Fibroblast of lung (primary cell): ENCODE data around the gene TPD52L2.

Experiments
- EZH2 ChIP-seq: IDR thresholded peaks from 2 replicates; pipeline ENCODE4 v1.5.1; 2012; ENCODE audit warnings: low read length, control low read depth, mild to moderate bottlenecking; ENCODE audit errors: missing control alignments
- TF ChIP-seq, protein P1 (sequence below), 2 donors: IDR thresholded peaks in 1 of 2; conservative IDR thresholded peaks in 1 of 2; 1 replicate in 1 of 2; 2 replicates in 1 of 2; pipeline ENCODE4 v1.5.1; 2011 to 2012; ENCODE audit warnings: low read length in 2 of 2, control low read depth in 1 of 2, inconsistent platforms in 1 of 2, low read depth in 1 of 2, mild to moderate bottlenecking in 1 of 2

- TF ChIP-seq, protein P1, sequence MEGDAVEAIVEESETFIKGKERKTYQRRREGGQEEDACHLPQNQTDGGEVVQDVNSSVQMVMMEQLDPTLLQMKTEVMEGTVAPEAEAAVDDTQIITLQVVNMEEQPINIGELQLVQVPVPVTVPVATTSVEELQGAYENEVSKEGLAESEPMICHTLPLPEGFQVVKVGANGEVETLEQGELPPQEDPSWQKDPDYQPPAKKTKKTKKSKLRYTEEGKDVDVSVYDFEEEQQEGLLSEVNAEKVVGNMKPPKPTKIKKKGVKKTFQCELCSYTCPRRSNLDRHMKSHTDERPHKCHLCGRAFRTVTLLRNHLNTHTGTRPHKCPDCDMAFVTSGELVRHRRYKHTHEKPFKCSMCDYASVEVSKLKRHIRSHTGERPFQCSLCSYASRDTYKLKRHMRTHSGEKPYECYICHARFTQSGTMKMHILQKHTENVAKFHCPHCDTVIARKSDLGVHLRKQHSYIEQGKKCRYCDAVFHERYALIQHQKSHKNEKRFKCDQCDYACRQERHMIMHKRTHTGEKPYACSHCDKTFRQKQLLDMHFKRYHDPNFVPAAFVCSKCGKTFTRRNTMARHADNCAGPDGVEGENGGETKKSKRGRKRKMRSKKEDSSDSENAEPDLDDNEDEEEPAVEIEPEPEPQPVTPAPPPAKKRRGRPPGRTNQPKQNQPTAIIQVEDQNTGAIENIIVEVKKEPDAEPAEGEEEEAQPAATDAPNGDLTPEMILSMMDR (conservative IDR thresholded peaks at IDR 0.05 in 1 of 2, IDR thresholded peaks at IDR 0.05 in 1 of 2; ENCODE audit: low read depth in 1 of 2, low read length in 2 of 2): no peak
- no peak for TF ChIP-seq EZH2
Observed at GRCh38 chr20:63847237-63848002, 17.6 kb upstream of the TPD52L2 start.
